Inferior parietal cortex (tissue), 1 donor: ENCODE data around the gene BTG2.

Experiments used
- DNase-seq: peaks from one replicate; pipeline ENCODE4 v3.0.0-alpha.2; 2016; ENCODE audit errors: extremely low spot score

Gene BTG2

GRCh38 chr1:203340112-203340790 lies 34.9 kb downstream of the BTG2 start:
- DNase-seq, result peak; percentile 94

- DNase-seq, result no peak
These were observed 37.0 kb downstream of the BTG2 start for GRCh38 chr1:203342192-203342940.

GRCh38 chr1:203343956-203344754 lies 38.8 kb downstream of the BTG2 start:
- DNase-seq, result no peak

- DNase-seq, result no peak
These were observed 40.9 kb downstream of the BTG2 start for GRCh38 chr1:203346060-203346768.

GRCh38 chr1:203346769-203347102 lies 41.4 kb downstream of the BTG2 start:
- DNase-seq, result no peak

GRCh38 chr1:203349166-203349565 lies 43.8 kb downstream of the BTG2 start:
- DNase-seq, result no peak

GRCh38 chr1:203349773-203350524 lies 44.6 kb downstream of the BTG2 start:
- no peak for DNase-seq

GRCh38 chr1:203351037-203351625 lies 45.8 kb downstream of the BTG2 start, which contains the start of gene FMOD:
Gene FMOD (minus strand): TSS chr1:203351122. CDS start chr1:203348270, 2,852 bp downstream.
- DNase-seq, result no peak

GRCh38 chr1:203353486-203353885 lies 48.2 kb downstream of the BTG2 start:
- no peak for DNase-seq

GRCh38 chr1:203354246-203354645 lies 48.9 kb downstream of the BTG2 start:
- DNase-seq, result no peak

GRCh38 chr1:203359010-203359571 lies 53.8 kb downstream of the BTG2 start:
- no peak for DNase-seq
